H54 (cell line): ENCODE measurements around the gene KIFC3.
"Not testable (repeated sequence)": the region's sequence is repeated elsewhere in the genome, so short reads cannot be mapped to it uniquely, and the experiment has no call there.

Experiments
- DNase-seq: peaks from one replicate; pipeline ENCODE4 v3.0.0; 2011; ENCODE audit warnings: low spot score, mixed read lengths; ENCODE audit not compliant: insufficient read length
- FAIRE-seq: peaks from 3 replicates; lab custom pipeline; 2011; peaks lifted over from hg19 to GRCh38; lab: Jason Lieb, UNC
- POLR2A ChIP-seq: IDR thresholded peaks from 2 replicates; pipeline ENCODE4 v1.6.1; 2011; ENCODE audit warnings: low read depth, mild to moderate bottlenecking, low read length

Gene KIFC3

GRCh38 chr16:57739756-57740422, 62.4 kb downstream of the KIFC3 start:
- DNase-seq (no peak), FAIRE-seq (no peak)
- TF ChIP-seq POLR2A, result no peak

GRCh38 chr16:57738844-57739243, 63.4 kb downstream of the KIFC3 start:
- no peak for FAIRE-seq
- TF ChIP-seq POLR2A, result no peak
- DNase-seq, result no peak

- TF ChIP-seq POLR2A, result no peak
- FAIRE-seq (peak; percentile 48), DNase-seq (peak; percentile 45)
These were observed 65.6 kb downstream of the KIFC3 start for GRCh38 chr16:57736419-57737351.

- TF ChIP-seq POLR2A, result 0 out of 2 replicates have a peak, but pooled peaks have one; percentile 17
These were observed 66.4 kb downstream of the KIFC3 start, which contains the start of gene KATNB1 for GRCh38 chr16:57735755-57736418. Gene KATNB1, plus strand, starts transcription at chr16:57735770. Its CDS starts 1,474 bp downstream, at chr16:57737244.

GRCh38 chr16:57734925-57735754, 67.2 kb downstream of the KIFC3 start:
- TF ChIP-seq POLR2A, result 0 out of 2 replicates have a peak, but pooled peaks have one; percentile 26
- DNase-seq, result peak; percentile 84
- peak; percentile 97 for FAIRE-seq

More at GRCh38 chr16:57735755-57736418, 66.4 kb downstream of the KIFC3 start, which contains the start of gene KATNB1:
- DNase-seq (no peak), FAIRE-seq (no peak)

GRCh38 chr16:57734308-57734924, 67.9 kb downstream of the KIFC3 start:
- DNase-seq, result no peak
- no peak for FAIRE-seq
- TF ChIP-seq POLR2A, result no peak

- DNase-seq (no peak), FAIRE-seq (no peak)
- TF ChIP-seq POLR2A, result no peak
These were observed 69.6 kb downstream of the KIFC3 start for GRCh38 chr16:57732714-57733113.

- no peak for FAIRE-seq
- TF ChIP-seq POLR2A, result no peak
- no peak for DNase-seq
These were observed 70.3 kb downstream of the KIFC3 start for GRCh38 chr16:57732037-57732436.

- no peak for FAIRE-seq
- no peak for TF ChIP-seq POLR2A
- DNase-seq, result no peak
These were observed 71.2 kb downstream of the KIFC3 start for GRCh38 chr16:57730771-57731730.

- FAIRE-seq, DNase-seq: not testable (repeated sequence)
These were observed 72.4 kb downstream of the KIFC3 start for GRCh38 chr16:57729852-57730251.

GRCh38 chr16:57729182-57729484, 73.2 kb downstream of the KIFC3 start:
- no peak for TF ChIP-seq POLR2A
- DNase-seq (no peak), FAIRE-seq (no peak)
